GM12874 (cell line): ENCODE measurements around the gene CALN1.

ENCODE experiments used
- CTCF ChIP-seq: IDR thresholded peaks from 2 replicates; pipeline ENCODE4 v1.5.1; 2011; ENCODE audit warnings: low read depth, mild to moderate bottlenecking, control low read depth, low read length, moderate library complexity; ENCODE audit not compliant: insufficient read depth

Gene CALN1

GRCh38 chr7:72152161-72153131 is 259.7 kb downstream of the CALN1 start:
- no peak for TF ChIP-seq CTCF

- TF ChIP-seq CTCF, result no peak
Measured at GRCh38 chr7:72140566-72140965, 271.6 kb downstream of the CALN1 start.

GRCh38 chr7:72127136-72127535 is 285.0 kb downstream of the CALN1 start:
- no peak for TF ChIP-seq CTCF

- TF ChIP-seq CTCF, result no peak
Measured at GRCh38 chr7:72123913-72124312, 288.2 kb downstream of the CALN1 start.

GRCh38 chr7:72118366-72118765 is 293.8 kb downstream of the CALN1 start:
- TF ChIP-seq CTCF, result no peak

GRCh38 chr7:72114129-72114528 is 298.0 kb downstream of the CALN1 start:
- TF ChIP-seq CTCF, result no peak

GRCh38 chr7:72112992-72113391 is 299.1 kb downstream of the CALN1 start:
- no peak for TF ChIP-seq CTCF
